Lower lobe of right lung (tissue), 2 donors: ENCODE data around the gene SERPIND1. TPM values are rescaled to one million over a fixed set of nuclear protein-coding genes. Genes with fewer than 3 reads are reported as not detected.

Source experiments
- ATAC-seq, 2 donors: fragments of 200-7000 bp; cut with Tn5 transposase; one replicate each; pipeline ENCODE4 v1.9.1; 2020 to 2022; ENCODE audit warnings: mild to moderate bottlenecking in 2 of 2, moderate library complexity in 2 of 2
- DNase-seq: peaks from one replicate; pipeline ENCODE4 v3.0.0-alpha.2; 2020
- H3K27ac ChIP-seq: fragments of 200-600 bp; one replicate; pipeline ENCODE4 v1.8.0; 2022
- H3K27me3 ChIP-seq: fragments of 200-600 bp; one replicate; pipeline ENCODE4 v1.8.0; 2022; ENCODE audit warnings: low read depth
- H3K36me3 ChIP-seq: fragments of 200-600 bp; one replicate; pipeline ENCODE4 v1.8.0; 2022; ENCODE audit warnings: mild to moderate bottlenecking
- H3K4me1 ChIP-seq: fragments of 200-600 bp; one replicate; pipeline ENCODE4 v1.8.0; 2022
- H3K4me3 ChIP-seq: fragments of 200-600 bp; one replicate; pipeline ENCODE4 v1.8.0; 2022; ENCODE audit warnings: mild to moderate bottlenecking
- H3K9me3 ChIP-seq: fragments of 200-600 bp; one replicate; pipeline ENCODE4 v1.8.0; 2022
- intact Hi-C: fragments of 100-400 bp; cut with DNase I; formaldehyde crosslinking; loops from one replicate; pipeline ENCODE4 v1.11.0; 2022
- total RNA-seq: library from RNA; stranded (reverse); fragmentation: NEBNext Ultra II Directional; extraction: Animal tissue kit (Norgen Biotek cat#: 25700); gene quantifications from one replicate; pipeline ENCODE4 v1.2.1, GENCODE V29; 2021
- TF ChIP-seq, protein P1 (sequence below): fragments of 200-600 bp; IDR thresholded peaks from one replicate; pipeline ENCODE4 v1.8.0; 2022; ENCODE audit warnings: antibody characterized with exemption, mild to moderate bottlenecking
- donor health status: DM: no; HTN: yes; CAD: no; lungs with severe emphysema.

Gene SERPIND1
- total RNA-seq, 1 donor from 2014 or later: 0.24 TPM

DNA sequence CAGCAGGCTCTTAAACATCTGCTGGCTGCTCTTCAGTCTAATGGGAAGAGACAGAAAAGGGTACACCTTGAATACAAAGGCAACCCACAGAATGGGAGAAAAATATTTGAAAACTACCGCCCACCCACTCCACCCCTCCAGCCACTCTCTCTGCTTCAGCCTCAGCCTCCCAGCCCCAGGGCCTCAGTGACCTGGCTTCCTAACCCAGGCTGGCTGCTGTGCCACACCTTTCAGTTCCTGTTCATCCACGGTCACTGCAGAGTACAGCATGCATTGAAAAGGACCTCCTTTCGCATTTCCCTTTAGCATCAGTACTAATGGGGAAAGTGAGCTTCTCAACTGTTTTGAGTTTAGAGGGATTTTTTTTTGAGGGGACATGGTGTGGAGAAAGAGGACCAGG, 28.8 kb upstream of the SERPIND1 start:
- H3K9me3 ChIP-seq: no peaks in the 10 kb centered on the region
- H3K4me3 ChIP-seq: no peak overlapping the region
- intact Hi-C loops: no loop called here
- TF ChIP-seq, protein P1, sequence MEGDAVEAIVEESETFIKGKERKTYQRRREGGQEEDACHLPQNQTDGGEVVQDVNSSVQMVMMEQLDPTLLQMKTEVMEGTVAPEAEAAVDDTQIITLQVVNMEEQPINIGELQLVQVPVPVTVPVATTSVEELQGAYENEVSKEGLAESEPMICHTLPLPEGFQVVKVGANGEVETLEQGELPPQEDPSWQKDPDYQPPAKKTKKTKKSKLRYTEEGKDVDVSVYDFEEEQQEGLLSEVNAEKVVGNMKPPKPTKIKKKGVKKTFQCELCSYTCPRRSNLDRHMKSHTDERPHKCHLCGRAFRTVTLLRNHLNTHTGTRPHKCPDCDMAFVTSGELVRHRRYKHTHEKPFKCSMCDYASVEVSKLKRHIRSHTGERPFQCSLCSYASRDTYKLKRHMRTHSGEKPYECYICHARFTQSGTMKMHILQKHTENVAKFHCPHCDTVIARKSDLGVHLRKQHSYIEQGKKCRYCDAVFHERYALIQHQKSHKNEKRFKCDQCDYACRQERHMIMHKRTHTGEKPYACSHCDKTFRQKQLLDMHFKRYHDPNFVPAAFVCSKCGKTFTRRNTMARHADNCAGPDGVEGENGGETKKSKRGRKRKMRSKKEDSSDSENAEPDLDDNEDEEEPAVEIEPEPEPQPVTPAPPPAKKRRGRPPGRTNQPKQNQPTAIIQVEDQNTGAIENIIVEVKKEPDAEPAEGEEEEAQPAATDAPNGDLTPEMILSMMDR: no peak
- H3K36me3 ChIP-seq: peaks cover 96% of the 10 kb centered on the region
- ATAC-seq: no peak
- H3K27me3 ChIP-seq: no peaks in the 10 kb centered on the region
- H3K27ac ChIP-seq: no peak overlapping the region
- no peak for DNase-seq
- H3K4me1 ChIP-seq: peaks cover 18% of the 10 kb centered on the region

DNA sequence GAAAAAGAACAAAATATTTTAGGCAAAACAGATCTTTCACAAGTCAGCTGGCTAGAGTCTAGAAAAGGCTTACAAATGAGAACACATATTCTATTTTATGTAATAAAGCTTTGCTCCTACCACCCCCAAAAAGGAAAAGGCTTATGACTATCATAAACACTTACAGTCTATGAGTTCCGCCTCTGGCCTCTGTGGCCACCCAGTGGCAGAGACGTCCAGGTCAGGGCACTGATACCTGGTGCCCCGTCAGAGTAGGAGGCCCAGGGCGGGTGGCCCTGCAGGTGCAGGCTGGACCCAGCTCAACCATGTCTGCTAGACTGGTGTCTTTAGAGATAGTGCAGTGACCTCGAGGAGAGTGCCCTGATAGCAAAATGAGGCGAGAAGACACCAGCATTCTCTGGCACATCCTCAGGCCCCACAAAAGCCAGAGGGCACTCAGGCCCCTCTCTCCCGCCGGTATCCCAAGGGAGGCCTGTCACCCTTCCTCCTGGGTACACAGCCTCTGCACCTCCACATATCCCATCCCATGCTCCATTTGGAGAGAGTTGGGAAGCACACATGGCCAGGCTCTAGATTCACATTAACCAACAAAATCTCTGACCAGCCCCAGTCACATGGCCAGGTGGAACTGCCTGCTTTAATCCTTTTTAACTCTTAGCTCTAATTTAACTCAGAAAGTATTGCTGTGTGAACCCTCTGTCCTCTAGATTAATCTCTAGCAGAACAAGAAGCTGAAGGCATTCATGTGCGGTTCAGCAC, 27.3 kb upstream of the SERPIND1 start:
- H3K4me3 ChIP-seq: no peak overlapping the region
- ATAC-seq (no peak), DNase-seq (no peak)
- intact Hi-C loops: no loop called here
- H3K36me3 ChIP-seq: peaks cover 99% of the 10 kb centered on the region
- no peaks in the 10 kb centered on the region for H3K27me3 ChIP-seq
- H3K9me3 ChIP-seq: no peaks in the 10 kb centered on the region
- no peak overlapping the region for H3K27ac ChIP-seq
- TF ChIP-seq, protein P1: no peak
- peaks cover 33% of the 10 kb centered on the region for H3K4me1 ChIP-seq

DNA sequence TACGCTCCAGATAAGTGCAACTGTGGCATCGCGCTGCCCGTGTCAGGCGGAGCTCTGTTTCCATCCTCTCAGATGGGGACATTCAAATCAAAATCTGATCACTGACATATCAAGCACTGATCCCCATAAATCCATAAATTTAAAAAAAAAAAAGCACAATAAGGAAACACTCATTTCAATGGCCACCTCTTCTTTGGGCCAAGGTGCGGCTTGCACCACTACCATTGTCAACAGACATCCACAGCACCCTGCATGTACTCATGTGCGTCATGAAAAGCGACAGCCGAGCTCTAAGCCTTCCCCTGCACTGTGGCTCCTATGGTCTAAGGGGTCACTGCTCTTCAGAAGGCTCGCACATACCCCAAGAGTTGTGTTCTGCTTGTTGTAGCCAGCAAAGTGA, 26.7 kb upstream of the SERPIND1 start:
- TF ChIP-seq, protein P1: no peak
- DNase-seq: no peak
- Histone ChIP-seq H3K4me3 (no peak overlapping the region), H3K9me3 (no peaks in the 10 kb centered on the region), H3K4me1 (peaks cover 35% of the 10 kb centered on the region), H3K27ac (no peak overlapping the region), H3K36me3 (peaks cover 99% of the 10 kb centered on the region), H3K27me3 (no peaks in the 10 kb centered on the region)
- no peak for ATAC-seq
- intact Hi-C loops: no loop called here

- DNase-seq (no peak), ATAC-seq (no peak)
- H3K36me3 ChIP-seq: peaks cover 99% of the 10 kb centered on the region
- no peaks in the 10 kb centered on the region for H3K27me3 ChIP-seq
- H3K27ac ChIP-seq: peak overlapping the region; percentile 46
- H3K9me3 ChIP-seq: no peaks in the 10 kb centered on the region
- no peak overlapping the region for H3K4me3 ChIP-seq
- TF ChIP-seq, protein P1: no peak
- peaks cover 35% of the 10 kb centered on the region for H3K4me1 ChIP-seq
- intact Hi-C loops: no loop called here
Measured at GRCh38 chr22:20748082-20748481, 25.8 kb upstream of the SERPIND1 start.

GRCh38 chr22:20748731-20749428, 25.0 kb upstream of the SERPIND1 start:
- Histone ChIP-seq H3K4me1 (peaks cover 35% of the 10 kb centered on the region), H3K9me3 (no peaks in the 10 kb centered on the region), H3K27me3 (no peaks in the 10 kb centered on the region), H3K36me3 (peaks cover 98% of the 10 kb centered on the region), H3K4me3 (no peak overlapping the region), H3K27ac (peak overlapping the region; percentile 46)
- no peak for DNase-seq
- ATAC-seq: peak; percentile 83 to 89
- TF ChIP-seq, protein P1: no peak
- intact Hi-C loops: no loop called here
